ENCODE results near the gene ZMIZ1. TPM values are rescaled to one million over a fixed set of nuclear protein-coding genes. Genes with fewer than 3 reads are reported as not detected.

Gene ZMIZ1
- total RNA-seq, 2 experiments from 2014 or later: 27.3 to 28.2 TPM

- Mint-ChIP-seq H3K36me3 (no peaks in the 10 kb centered on the region), H3K4me3 (no peak overlapping the region)
Measured at GRCh38 chr10:79153745-79154144, 85.0 kb downstream of the ZMIZ1 start.

GRCh38 chr10:79155301-79156081, 86.7 kb downstream of the ZMIZ1 start:
- no peaks in the 10 kb centered on the region for H3K4me1 Mint-ChIP-seq
- H3K27ac Mint-ChIP-seq: no peak overlapping the region
- H3K36me3 Mint-ChIP-seq: no peaks in the 10 kb centered on the region
- H3K9me3 Mint-ChIP-seq: no peaks in the 10 kb centered on the region
- DNase-seq: no peak
- H3K4me3 Mint-ChIP-seq: no peak overlapping the region
- H3K27me3 Mint-ChIP-seq: no peaks in the 10 kb centered on the region

More at GRCh38 chr10:79153745-79154144, 85.0 kb downstream of the ZMIZ1 start:
- Mint-ChIP-seq H3K9me3 (no peaks in the 10 kb centered on the region), H3K27me3 (no peaks in the 10 kb centered on the region), H3K4me1 (peaks cover 11% of the 10 kb centered on the region), H3K27ac (no peak overlapping the region)
- no peak for DNase-seq

- Mint-ChIP-seq H3K36me3 (no peaks in the 10 kb centered on the region), H3K9me3 (no peaks in the 10 kb centered on the region), H3K27ac (no peak overlapping the region), H3K27me3 (no peaks in the 10 kb centered on the region), H3K4me1 (no peaks in the 10 kb centered on the region), H3K4me3 (no peak overlapping the region)
- DNase-seq: no peak
Measured at GRCh38 chr10:79156334-79157274, 87.8 kb downstream of the ZMIZ1 start.

GRCh38 chr10:79158004-79158340, 89.2 kb downstream of the ZMIZ1 start:
- Mint-ChIP-seq H3K4me3 (no peak overlapping the region), H3K9me3 (no peaks in the 10 kb centered on the region), H3K27ac (no peak overlapping the region), H3K36me3 (no peaks in the 10 kb centered on the region), H3K27me3 (no peaks in the 10 kb centered on the region), H3K4me1 (no peaks in the 10 kb centered on the region)
- DNase-seq: no peak

GRCh38 chr10:79158402-79159097, 89.8 kb downstream of the ZMIZ1 start:
- no peak overlapping the region for H3K27ac Mint-ChIP-seq
- no peak for DNase-seq
- no peak overlapping the region for H3K4me3 Mint-ChIP-seq
- H3K9me3 Mint-ChIP-seq: no peaks in the 10 kb centered on the region
- no peaks in the 10 kb centered on the region for H3K4me1 Mint-ChIP-seq
- no peaks in the 10 kb centered on the region for H3K27me3 Mint-ChIP-seq
- no peaks in the 10 kb centered on the region for H3K36me3 Mint-ChIP-seq

- Mint-ChIP-seq H3K4me3 (no peak overlapping the region), H3K36me3 (no peaks in the 10 kb centered on the region), H3K27me3 (no peaks in the 10 kb centered on the region), H3K4me1 (no peaks in the 10 kb centered on the region), H3K27ac (no peak overlapping the region), H3K9me3 (no peaks in the 10 kb centered on the region)
- DNase-seq: no peak
Measured at GRCh38 chr10:79159141-79159651, 90.4 kb downstream of the ZMIZ1 start.

GRCh38 chr10:79159785-79160184, 91.0 kb downstream of the ZMIZ1 start:
- no peak overlapping the region for H3K27ac Mint-ChIP-seq
- H3K4me1 Mint-ChIP-seq: no peaks in the 10 kb centered on the region
- no peak for DNase-seq
- H3K4me3 Mint-ChIP-seq: no peak overlapping the region
- H3K27me3 Mint-ChIP-seq: no peaks in the 10 kb centered on the region
- H3K9me3 Mint-ChIP-seq: no peaks in the 10 kb centered on the region
- H3K36me3 Mint-ChIP-seq: no peaks in the 10 kb centered on the region

- Mint-ChIP-seq H3K4me3 (no peak overlapping the region), H3K9me3 (no peaks in the 10 kb centered on the region), H3K36me3 (no peaks in the 10 kb centered on the region), H3K27me3 (no peaks in the 10 kb centered on the region), H3K4me1 (no peaks in the 10 kb centered on the region), H3K27ac (no peak overlapping the region)
- DNase-seq: no peak
Measured at GRCh38 chr10:79160191-79160590, 91.4 kb downstream of the ZMIZ1 start.

GRCh38 chr10:79161557-79161956, 92.8 kb downstream of the ZMIZ1 start:
- DNase-seq: no peak
- Mint-ChIP-seq H3K4me1 (no peaks in the 10 kb centered on the region), H3K27me3 (no peaks in the 10 kb centered on the region), H3K9me3 (no peaks in the 10 kb centered on the region), H3K27ac (no peak overlapping the region), H3K4me3 (no peak overlapping the region), H3K36me3 (no peaks in the 10 kb centered on the region)

- H3K4me3 Mint-ChIP-seq: no peak overlapping the region
- H3K36me3 Mint-ChIP-seq: no peaks in the 10 kb centered on the region
Measured at GRCh38 chr10:79162022-79162421, 93.3 kb downstream of the ZMIZ1 start.

GRCh38 chr10:79162861-79163665, 94.3 kb downstream of the ZMIZ1 start:
- Mint-ChIP-seq H3K9me3 (no peaks in the 10 kb centered on the region), H3K4me1 (no peaks in the 10 kb centered on the region), H3K27ac (no peak overlapping the region), H3K36me3 (no peaks in the 10 kb centered on the region), H3K4me3 (no peak overlapping the region), H3K27me3 (no peaks in the 10 kb centered on the region)
- DNase-seq: no peak

More at GRCh38 chr10:79162022-79162421, 93.3 kb downstream of the ZMIZ1 start:
- Mint-ChIP-seq H3K9me3 (no peaks in the 10 kb centered on the region), H3K27me3 (no peaks in the 10 kb centered on the region), H3K27ac (no peak overlapping the region), H3K4me1 (no peaks in the 10 kb centered on the region)
- no peak for DNase-seq

- no peaks in the 10 kb centered on the region for H3K36me3 Mint-ChIP-seq
- no peak for DNase-seq
- H3K27ac Mint-ChIP-seq: no peak overlapping the region
- H3K27me3 Mint-ChIP-seq: no peaks in the 10 kb centered on the region
- no peak overlapping the region for H3K4me3 Mint-ChIP-seq
- no peaks in the 10 kb centered on the region for H3K4me1 Mint-ChIP-seq
- no peaks in the 10 kb centered on the region for H3K9me3 Mint-ChIP-seq
Measured at GRCh38 chr10:79163666-79163975, 94.9 kb downstream of the ZMIZ1 start.

- no peaks in the 10 kb centered on the region for H3K4me1 Mint-ChIP-seq
- no peaks in the 10 kb centered on the region for H3K36me3 Mint-ChIP-seq
- H3K4me3 Mint-ChIP-seq: no peak overlapping the region
- no peak overlapping the region for H3K27ac Mint-ChIP-seq
- no peaks in the 10 kb centered on the region for H3K27me3 Mint-ChIP-seq
- no peaks in the 10 kb centered on the region for H3K9me3 Mint-ChIP-seq
- no peak for DNase-seq
Measured at GRCh38 chr10:79164075-79164474, 95.3 kb downstream of the ZMIZ1 start.

GRCh38 chr10:79165070-79165778, 96.5 kb downstream of the ZMIZ1 start:
- no peak overlapping the region for H3K4me3 Mint-ChIP-seq
- H3K4me1 Mint-ChIP-seq: no peaks in the 10 kb centered on the region
- H3K27me3 Mint-ChIP-seq: no peaks in the 10 kb centered on the region

More at GRCh38 chr10:79165070-79165778, 96.5 kb downstream of the ZMIZ1 start:
- Mint-ChIP-seq H3K27ac (no peak overlapping the region), H3K36me3 (no peaks in the 10 kb centered on the region), H3K9me3 (no peaks in the 10 kb centered on the region)
- no peak for DNase-seq

Data from activated naive CD8-positive, alpha-beta T cell treated with anti-CD3 and anti-CD28 coated beads for 36 hours (primary cell).